Stimulated activated CD8-positive, alpha-beta memory T cell treated with anti-CD3 and anti-CD28 coated beads, Interleukin-2, amount 100 ng/mL, for 48 hours (primary cell): ENCODE results near the gene ATP11C.
"Not testable (repeated sequence)": the region's sequence is repeated elsewhere in the genome, so short reads cannot be mapped to it uniquely, and the experiment has no call there.

Experiments used
- DNase-seq, 2 donors: peaks; one replicate each; pipeline ENCODE4 v3.0.0-alpha.2; 2020; ENCODE audit warnings: low read depth in 2 of 2

Gene ATP11C

GRCh38 chrX:139932901-139933796, at the start of gene ATP11C:
ATP11C (minus strand) TSS chrX:139933053; CDS start chrX:139932042, 1,011 bp downstream.
- DNase-seq, result peak; percentile 59 to 70

GRCh38 chrX:139974471-139974870, 41.6 kb upstream of the ATP11C start:
- no peak for DNase-seq

GRCh38 chrX:139972629-139973624, 40.1 kb upstream of the ATP11C start:
- no peak for DNase-seq

GRCh38 chrX:139972113-139972512, 39.3 kb upstream of the ATP11C start:
- DNase-seq, result no peak

GRCh38 chrX:139971394-139971749, 38.5 kb upstream of the ATP11C start:
- DNase-seq, result no peak

GRCh38 chrX:139969286-139969685, 36.4 kb upstream of the ATP11C start:
- no peak for DNase-seq

GRCh38 chrX:139967750-139968149, 34.9 kb upstream of the ATP11C start:
- DNase-seq, result no peak

- DNase-seq, result no peak
Observed at GRCh38 chrX:139967300-139967699, 34.4 kb upstream of the ATP11C start.

- DNase-seq, result not testable (repeated sequence)
Observed at GRCh38 chrX:139966159-139966558, 33.3 kb upstream of the ATP11C start.

- DNase-seq, result no peak
Observed at GRCh38 chrX:139965421-139965820, 32.6 kb upstream of the ATP11C start, which contains the start of gene CXorf66. CXorf66 (minus strand) TSS chrX:139965521; CDS start chrX:139965496, 25 bp downstream.

- DNase-seq, result not testable (repeated sequence)
Observed at GRCh38 chrX:139961091-139961490, 28.2 kb upstream of the ATP11C start.

- no peak for DNase-seq
Observed at GRCh38 chrX:139949703-139950102, 16.9 kb upstream of the ATP11C start.

- no peak for DNase-seq
Observed at GRCh38 chrX:139945075-139945474, 12.2 kb upstream of the ATP11C start.

- DNase-seq, result no peak
Observed at GRCh38 chrX:139936259-139936658, 3.4 kb upstream of the ATP11C start.

GRCh38 chrX:139933904-139934303, 1.1 kb upstream of the ATP11C start:
- no peak for DNase-seq

GRCh38 chrX:139932073-139932900, 566 bp downstream of the ATP11C start:
- peak; percentile 13 to 23 for DNase-seq

- DNase-seq, result no peak
Observed at GRCh38 chrX:139931646-139932072, 1.2 kb downstream of the ATP11C start.

- DNase-seq, result peak in 1 of 2 donors; percentile 3
Observed at GRCh38 chrX:139930916-139931645, 1.8 kb downstream of the ATP11C start.

- no peak for DNase-seq
Observed at GRCh38 chrX:139930401-139930800, 2.5 kb downstream of the ATP11C start.

- no peak for DNase-seq
Observed at GRCh38 chrX:139929876-139930275, 3.0 kb downstream of the ATP11C start.

GRCh38 chrX:139924696-139925095, 8.2 kb downstream of the ATP11C start:
- DNase-seq, result no peak
